Activated CD8-positive, alpha-beta memory T cell treated with anti-CD3 and anti-CD28 coated beads for 36 hours (primary cell): ENCODE data around the gene DHRSX. TPM values are rescaled to one million over a fixed set of nuclear protein-coding genes. Genes with fewer than 3 reads are reported as not detected.
"Not testable (repeated sequence)": the region's sequence is repeated elsewhere in the genome, so short reads cannot be mapped to it uniquely, and the experiment has no call there.

Experiments
- CTCF ChIA-PET: fragments of 350-600 bp; sonication (Branson Sonifier 250); formaldehyde crosslinking; loops from one replicate; lab custom pipeline; 2021; ENCODE audit warnings: antibody characterized with exemption; lab: Charles Lee
- POLR2A ChIA-PET: fragments of 350-600 bp; sonication (Branson Sonifier 250); formaldehyde crosslinking; loops from one replicate; lab custom pipeline; 2021; ENCODE audit warnings: antibody characterized with exemption; lab: Charles Lee
- total RNA-seq, 2 experiments: library from RNA; stranded (reverse); gene quantifications; one replicate each; pipeline ENCODE4 v1.2.3, GENCODE V29; 2021

Gene DHRSX
- total RNA-seq, 2 experiments from 2014 or later: 27.8 to 29.2 TPM

DNA sequence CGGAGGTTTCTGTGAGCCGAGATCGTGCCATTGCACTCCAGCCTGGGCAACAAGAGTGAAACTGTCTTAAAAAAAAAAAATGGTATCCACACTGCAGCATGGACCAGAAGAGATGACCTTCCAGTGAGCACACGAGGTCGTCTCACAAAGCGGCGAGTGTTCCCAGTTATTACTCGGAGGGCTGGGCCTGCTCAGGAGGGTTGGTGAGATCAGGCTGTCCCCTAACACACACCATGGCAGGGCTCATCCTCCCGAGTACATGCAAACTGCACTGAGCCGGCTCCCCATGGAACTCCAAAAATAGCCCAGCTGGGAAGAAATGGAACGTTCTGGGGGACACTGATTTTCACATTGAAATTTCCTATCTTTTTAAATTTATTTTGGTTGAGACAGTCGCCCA is 19.2 kb downstream of the DHRSX start:
- CTCF ChIA-PET, POLR2A ChIA-PET: not testable (repeated sequence)

DNA sequence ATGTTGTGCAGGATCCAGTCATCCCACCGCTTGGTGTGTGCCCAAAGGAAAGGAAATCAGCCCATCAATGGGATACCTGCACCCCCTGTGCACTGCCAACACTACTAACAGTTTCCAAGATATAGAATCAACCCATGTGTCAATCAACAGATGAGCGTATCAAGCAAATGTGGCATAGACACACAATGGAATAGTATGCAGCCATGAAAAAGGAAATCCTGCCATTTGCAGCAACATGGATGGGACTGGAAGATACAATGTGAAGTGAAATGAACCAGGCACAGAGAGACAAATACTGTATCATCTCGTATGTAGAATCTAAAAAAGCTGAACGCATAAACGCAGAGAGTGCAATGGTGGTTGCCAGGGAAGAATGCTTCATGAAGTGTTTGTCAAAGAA is 20.8 kb downstream of the DHRSX start:
- POLR2A ChIA-PET, CTCF ChIA-PET: not testable (repeated sequence)

DNA sequence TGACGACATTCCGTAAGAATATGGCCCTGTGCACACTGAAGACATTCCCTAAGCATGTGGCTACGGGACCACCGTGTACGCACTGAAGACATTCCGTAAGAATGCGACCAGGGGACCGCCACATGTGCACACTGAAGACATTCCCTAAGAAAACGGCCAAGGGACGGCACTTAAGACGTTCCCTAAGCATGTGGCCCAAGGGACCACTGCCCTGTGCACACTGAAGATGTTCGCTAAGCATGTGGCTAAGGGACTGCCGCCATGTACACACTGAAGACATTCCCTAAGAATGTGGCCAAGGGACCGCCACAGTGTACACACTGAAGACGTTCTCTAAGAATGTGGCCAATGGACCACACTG is 21.4 kb downstream of the DHRSX start:
- ChIA-PET CTCF (no interaction called here), POLR2A (no interaction called here)

DNA sequence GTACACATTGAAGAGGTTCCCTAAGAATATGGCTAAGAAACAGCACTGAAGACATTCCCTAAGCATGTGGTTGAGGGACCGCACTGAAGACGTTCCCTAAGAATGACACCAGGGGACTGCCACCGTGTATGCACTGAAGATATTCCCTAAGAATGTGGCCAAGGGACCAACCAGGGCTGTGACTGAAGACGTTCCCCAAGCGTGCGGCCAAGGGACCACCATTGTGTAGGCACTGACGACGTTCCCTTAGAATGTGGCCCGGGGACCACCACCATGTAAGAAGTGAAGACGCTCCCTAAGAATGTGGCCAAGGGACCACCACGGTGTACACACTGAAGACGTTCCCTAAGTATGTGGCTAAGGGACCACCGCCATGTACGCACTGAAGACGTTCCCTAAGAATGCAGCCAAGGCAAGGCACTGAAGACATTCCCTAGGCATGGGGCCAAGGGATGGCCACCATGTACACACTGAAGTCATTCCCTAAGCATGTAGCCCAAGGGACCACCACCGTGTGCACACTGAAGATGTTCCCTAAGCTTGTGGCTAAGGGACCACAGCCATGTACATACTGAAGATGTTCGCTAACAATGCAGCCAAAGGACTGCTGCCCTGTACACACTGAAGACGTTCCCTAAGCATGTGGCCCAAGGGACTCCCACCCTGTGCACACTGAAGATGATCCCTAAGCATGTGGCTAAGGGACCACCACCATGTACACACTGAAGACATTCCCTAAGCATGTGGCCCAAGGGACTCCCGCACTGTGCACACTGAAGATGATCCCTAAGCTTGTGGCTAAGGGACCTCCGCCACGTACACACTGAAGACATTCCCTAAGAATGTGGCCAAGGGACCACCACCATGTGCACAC is 22.0 kb downstream of the DHRSX start:
- CTCF ChIA-PET: no interaction called here
- POLR2A ChIA-PET: no interaction called here

DNA sequence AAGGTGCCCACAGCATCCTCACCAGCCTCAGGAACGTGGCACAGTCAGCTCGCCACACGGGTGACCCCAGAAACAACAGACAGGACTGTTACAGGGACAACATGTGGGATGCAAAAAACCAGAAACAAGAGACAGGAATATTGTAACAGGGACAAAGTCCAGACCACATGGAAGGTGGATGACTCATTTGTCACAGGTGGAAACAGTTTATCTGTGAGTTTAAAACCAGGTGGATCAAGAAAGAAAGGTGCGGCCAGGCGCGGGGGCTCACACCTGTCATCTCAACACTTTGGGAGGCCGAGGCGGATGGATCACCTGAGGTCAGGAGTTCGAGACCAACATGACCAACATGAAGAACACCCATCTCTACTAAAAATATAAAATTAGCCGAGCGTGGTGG is 23.5 kb downstream of the DHRSX start:
- CTCF ChIA-PET, POLR2A ChIA-PET: not testable (repeated sequence)

DNA sequence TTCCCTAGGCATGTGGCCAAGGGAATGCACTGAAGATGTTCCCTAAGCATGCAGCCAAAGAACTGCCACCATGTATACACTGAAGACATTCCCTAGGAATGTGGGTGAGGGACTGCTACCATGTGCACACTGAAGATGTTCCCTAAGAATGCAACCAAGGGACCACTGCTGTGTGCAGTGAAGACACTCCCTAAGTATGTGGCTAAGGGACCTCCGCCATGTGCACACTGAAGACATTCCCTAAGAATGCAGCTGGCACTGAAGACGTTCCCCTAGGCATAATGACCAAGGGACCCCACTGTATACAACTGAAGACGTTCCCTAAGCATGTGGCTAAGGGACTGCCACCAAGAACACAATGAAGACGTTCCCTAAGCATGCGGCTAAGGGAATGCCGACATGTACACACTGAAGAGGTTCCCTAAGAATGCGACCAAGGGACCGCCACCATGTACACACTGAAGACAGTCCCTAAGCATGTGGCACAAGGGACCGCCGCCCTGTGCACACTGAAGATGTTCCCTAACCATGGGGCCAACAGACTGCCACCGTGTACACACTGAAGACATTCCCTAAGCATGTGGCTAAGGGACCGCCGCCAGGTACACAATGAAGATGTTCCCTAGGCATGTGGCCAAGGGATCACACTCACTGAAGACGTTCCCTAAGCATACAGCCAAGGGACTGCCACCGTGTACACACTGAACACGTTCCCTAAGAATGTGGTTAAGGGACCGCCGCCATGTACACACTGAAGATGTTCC is 25.6 kb downstream of the DHRSX start:
- CTCF ChIA-PET: no interaction called here
- POLR2A ChIA-PET: no interaction called here

DNA sequence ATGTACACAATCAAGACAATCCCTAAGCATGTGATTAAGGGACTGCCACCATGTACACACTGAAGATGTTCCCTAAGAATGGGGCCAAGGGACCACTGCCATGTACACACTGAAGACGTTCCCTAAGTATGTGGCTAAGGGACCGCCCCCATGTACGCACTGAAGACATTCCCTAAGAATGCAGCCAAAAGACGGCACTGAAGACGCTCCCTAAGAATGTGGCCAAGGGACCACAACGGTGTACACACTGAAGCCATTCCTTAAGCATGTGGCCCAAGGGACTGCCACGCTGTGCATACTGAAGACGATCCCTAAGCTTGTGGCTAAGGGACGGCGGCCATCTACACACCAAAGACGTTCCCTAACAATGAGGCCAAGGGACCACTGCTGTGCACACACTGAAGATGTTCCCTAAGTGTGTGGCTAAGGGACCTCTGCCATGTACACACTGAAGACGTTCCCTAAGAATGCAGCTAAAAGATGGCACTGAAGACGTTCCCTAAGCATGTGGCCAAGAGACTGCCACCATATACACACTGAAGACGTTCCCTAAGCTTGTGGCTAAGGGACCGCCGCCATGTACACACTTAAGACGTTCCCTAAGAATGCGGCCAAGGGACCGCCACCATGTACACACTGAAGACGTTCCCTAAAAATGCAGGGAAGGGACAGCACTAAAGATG is 26.4 kb downstream of the DHRSX start:
- ChIA-PET POLR2A (no interaction called here), CTCF (no interaction called here)

DNA sequence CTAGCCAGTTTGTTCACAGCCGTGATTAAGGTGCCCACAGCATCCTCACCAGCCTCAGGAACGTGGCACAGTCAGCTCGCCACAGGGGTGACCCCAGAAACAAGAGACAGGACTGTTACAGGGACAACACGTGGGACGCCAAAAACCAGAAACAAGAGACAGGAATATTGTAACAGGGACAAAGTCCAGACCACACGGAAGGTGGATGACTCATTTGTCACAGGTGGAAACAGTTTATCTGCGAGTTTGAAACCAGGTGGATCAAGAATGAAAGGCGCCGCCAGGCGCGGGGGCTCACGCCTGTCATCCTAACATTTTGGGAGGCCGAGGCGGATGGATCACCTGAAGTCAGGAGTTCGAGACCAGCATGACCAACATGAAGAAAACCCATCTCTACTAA is 27.7 kb downstream of the DHRSX start:
- POLR2A ChIA-PET: not testable (repeated sequence)

DNA sequence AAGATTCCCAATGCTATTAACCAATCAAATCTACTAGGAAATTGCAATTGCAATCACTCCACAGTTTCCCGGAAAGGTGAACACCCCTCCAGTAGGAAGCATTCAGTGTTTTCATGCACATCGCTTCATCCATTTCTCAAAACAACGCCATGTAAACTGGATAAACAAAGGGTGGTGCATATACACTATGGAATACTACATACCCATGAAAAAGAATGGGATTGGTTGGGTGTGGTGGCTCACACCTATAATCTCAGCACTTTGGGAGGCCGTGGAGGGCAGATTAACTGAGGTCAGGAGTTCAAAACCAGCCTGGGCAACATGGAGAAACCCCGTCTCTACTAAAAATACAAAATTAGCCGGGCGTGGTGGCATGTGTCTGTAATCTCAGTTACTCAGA is 29.1 kb downstream of the DHRSX start:
- ChIA-PET POLR2A (no interaction called here), CTCF (no interaction called here)

More for the DNA sequence above, 27.7 kb downstream of the DHRSX start:
- CTCF ChIA-PET: not testable (repeated sequence)

DNA sequence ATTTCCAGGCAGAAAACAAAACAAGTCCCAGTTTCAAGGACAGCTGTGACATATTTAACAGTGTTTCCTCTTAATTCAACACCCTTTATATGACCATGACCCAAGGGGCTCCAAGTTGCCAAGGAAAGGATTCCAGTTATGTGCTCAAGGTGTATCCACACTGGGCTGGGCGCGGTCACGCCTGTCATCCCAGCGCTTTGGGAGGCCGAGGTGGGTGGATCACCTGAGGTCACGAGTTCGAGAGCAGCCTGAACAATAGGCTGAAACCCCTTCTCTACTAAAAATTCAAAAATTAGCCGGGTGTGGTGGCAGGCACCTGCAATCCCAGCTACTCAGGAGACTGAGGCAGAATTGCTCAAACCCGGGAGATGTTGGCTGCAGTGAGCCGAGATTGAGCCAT is 29.6 kb downstream of the DHRSX start:
- CTCF ChIA-PET, POLR2A ChIA-PET: not testable (repeated sequence)

DNA sequence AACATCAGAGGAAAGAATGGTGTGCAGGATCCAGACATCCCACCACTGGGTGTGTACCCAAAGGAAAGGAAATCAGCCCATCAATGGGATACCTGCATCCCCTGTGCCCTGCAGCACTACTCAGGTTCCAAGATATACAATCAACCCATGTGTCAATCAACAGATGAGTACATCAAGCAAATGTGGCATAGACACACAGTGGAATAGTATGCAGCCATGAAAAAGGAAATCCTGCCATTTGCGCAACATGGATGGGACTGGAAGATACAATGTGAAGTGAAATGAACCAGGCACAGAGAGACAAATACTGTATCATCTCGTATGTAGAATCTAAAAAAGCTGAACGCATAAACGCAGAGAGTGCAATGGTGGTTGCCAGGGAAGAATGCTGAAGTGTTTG is 30.9 kb downstream of the DHRSX start:
- CTCF ChIA-PET, POLR2A ChIA-PET: not testable (repeated sequence)

DNA sequence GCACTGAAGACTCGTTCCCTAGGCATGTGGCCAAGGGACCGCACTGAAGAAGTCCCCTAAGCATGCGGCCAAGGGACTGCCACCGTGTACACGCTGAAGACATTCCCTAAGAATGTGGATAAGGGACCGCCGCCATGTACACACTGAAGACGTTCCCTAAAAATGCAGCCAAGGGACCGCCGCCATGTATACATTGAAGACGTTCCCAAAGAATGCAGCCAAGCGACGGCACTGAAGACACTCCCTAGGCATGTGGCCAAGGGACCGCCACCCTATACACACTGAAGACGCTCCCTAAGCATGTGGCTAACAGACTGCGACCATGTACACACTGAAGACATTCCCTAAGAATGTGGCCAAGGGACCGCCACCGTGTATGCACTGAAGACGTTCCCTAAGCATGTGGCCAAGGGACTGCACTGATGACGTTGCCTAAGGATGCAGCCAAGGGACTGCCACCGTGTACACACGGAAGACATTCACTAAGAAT is 31.5 kb downstream of the DHRSX start:
- ChIA-PET CTCF (no interaction called here), POLR2A (no interaction called here)

DNA sequence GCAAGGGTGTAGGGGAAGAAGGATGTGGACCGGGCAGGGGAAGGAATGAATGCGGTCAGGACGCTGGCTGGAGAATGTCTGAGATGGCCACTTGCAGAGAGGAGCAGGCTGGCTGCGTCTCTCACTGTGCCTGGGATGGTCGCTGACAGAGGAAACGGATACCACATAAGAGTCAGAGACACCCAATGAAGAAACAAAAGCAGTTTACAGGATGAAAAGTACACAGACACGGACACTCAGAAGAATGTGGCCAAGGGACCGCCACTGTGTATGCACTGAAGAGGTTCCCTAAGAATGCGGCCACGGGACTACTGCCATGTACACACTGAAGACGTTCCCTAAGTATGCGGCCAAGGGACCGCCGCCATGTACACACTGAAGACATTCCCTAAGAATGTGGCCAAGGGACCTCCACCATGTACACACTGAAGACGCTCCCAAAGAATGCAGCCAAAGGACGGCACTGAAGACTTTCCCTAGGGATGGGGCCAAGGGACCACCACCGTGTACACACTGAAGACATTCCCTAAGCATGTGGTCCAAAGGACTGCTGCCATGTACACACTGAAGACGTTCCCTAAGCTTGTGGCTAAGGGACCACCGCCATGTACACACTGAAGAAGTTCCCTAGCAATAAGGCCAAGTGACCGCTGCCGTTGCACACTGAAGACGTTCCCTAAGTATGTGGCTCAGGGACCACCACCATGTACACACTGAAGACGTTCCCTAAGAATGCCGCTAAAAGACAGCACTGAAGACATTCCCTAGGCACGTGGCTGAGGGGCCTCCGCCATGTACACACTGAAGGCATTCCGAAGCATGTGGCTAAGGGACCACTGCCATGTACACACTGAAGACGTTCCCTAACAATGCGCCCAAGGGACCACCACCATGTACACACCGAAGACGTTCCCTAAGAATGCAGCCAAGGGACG is 32.2 kb downstream of the DHRSX start:
- ChIA-PET POLR2A (no interaction called here), CTCF (no interaction called here)

DNA sequence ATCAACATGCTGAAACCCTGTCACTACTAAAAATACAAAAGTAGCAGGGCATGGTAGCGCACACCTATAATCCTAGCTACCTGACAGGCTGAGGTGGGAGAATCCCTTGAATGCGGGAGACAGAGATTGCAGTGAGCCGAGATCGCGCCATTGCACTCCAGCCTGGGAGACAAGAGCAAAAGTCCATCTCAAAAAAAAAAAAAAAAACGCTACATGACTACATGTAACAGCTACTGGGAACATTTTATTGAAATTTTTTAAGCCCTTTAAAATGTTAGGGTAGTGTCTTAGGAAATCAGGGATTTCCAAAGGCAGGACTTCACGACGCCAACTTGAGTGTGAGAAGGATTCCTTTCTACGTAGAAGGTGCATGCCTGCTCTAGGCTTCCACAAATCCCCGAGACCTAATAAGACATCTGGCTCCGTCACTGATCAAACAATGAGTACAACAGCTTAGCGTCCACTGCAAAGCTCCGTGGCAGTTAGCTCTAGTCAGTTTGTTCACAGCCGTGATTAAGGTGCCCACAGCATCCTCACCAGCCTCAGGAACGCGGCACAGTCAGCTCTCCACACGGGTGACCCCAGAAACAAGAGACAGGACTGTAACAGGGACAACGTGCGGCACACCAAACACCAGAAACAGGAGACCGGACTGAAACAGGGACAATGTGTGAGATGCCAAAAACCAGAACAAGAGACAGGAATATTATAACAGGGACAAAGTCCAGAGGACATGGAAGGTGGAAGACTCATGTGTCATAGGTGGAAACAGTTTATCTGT is 33.7 kb downstream of the DHRSX start:
- ChIA-PET POLR2A (no interaction called here), CTCF (no interaction called here)

DNA sequence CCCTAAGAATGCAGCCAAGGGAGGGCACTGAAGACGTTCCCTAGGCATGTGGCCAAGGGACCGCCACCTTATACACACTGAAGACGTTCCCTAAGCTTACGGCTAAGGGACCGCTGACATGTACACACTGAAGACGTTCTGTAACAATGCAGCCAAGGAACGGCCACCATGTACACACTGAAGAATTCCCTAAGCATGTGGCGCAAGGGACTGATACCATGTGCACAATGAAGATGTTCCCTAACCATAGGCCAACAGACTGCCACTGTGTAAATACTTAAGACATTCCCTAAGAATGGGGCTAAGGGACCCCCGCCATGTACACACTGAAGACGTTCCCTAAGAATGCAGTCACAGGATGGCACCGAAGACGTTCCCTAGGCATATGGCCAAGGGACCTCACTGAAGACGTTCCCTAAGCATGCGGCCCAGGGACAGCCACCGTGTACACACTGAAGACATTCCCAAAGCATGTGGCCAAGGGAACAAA is 36.1 kb downstream of the DHRSX start:
- ChIA-PET CTCF (no interaction called here), POLR2A (no interaction called here)

DNA sequence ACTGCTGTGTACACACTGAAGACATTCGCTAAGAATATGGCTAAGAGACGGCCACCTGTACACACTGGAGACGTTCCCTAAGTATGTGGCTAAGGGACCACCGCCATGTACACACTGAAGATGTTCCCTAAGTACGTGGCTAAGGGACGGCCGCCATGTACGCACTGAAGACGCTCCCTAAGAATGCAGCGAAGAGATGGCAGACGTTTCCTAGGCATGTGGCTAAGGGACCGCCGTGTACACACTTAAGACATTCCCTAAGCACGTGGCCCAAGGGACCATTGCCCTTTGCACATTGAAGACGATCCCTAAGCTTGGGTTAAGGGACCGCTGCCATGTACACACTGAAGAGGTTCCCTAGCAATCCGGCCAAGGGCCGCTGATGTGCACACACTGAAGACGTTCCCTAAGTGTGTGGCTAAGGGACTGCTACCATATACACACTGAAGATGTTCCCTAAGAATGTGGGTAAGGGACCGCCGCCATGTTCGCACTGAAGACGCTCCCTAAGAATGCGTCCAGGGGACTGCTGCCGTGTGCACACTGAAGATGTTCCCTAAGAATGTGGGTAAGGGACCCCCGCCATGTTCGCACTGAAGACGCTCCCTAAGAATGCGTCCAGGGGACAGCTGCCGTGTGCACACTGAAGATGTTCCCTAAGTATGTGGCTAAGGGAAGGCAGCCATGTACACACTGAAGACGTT is 36.7 kb downstream of the DHRSX start:
- ChIA-PET POLR2A (no interaction called here), CTCF (no interaction called here)

DNA sequence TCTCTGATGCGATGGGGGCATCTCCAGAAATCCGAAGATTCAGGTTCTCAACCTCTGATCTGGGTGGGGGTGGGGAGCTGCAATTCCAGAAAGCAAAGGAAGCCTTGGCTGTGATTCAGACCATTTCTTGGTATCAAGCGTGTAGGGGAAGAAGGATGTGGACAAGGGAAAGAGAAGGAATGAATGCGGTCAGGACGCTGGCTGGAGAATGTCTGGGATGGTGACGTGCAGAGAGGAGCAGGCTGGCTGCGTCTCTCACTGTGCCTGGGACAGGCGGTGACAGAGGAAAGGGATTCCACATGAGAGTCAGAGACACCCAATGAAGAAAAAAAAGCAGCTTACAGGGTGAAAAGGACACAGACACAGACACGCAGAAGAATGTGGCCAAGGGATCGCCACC is 37.3 kb downstream of the DHRSX start:
- POLR2A ChIA-PET, CTCF ChIA-PET: not testable (repeated sequence)

DNA sequence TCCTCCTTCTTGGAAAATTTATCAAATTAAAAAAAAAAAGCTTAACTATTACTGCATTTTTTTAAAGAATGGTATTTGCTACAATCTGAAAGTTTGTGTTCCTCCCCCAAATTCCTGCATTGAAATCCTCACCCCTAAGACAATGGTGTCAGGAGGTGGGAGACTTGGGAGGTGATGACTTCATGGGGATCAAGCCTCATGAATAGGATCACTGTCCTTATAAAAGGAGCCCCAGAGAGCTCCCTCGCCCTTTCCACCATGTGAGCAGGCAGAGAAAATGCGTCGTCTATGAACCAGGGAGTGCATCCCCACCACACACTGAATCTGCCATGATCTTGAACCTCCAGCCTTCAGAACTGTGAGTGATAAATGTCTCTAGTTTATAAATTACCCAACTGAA is 38.0 kb downstream of the DHRSX start:
- CTCF ChIA-PET: no interaction called here
- POLR2A ChIA-PET: no interaction called here
